GM11168 (cell line): ENCODE measurements around the gene GBP1.
"Not testable (repeated sequence)": the region's sequence is repeated elsewhere in the genome, so short reads cannot be mapped to it uniquely, and the experiment has no call there.

Experiments used
- in situ Hi-C: fragments of 300-500 bp; cut with MboI; formaldehyde crosslinking; loops from one replicate; pipeline ENCODE4 v1.12.0; 2022; ENCODE audit warnings: low sequenced_read_pairs; ENCODE audit not compliant: unreplicated experiment

Gene GBP1, protein sequence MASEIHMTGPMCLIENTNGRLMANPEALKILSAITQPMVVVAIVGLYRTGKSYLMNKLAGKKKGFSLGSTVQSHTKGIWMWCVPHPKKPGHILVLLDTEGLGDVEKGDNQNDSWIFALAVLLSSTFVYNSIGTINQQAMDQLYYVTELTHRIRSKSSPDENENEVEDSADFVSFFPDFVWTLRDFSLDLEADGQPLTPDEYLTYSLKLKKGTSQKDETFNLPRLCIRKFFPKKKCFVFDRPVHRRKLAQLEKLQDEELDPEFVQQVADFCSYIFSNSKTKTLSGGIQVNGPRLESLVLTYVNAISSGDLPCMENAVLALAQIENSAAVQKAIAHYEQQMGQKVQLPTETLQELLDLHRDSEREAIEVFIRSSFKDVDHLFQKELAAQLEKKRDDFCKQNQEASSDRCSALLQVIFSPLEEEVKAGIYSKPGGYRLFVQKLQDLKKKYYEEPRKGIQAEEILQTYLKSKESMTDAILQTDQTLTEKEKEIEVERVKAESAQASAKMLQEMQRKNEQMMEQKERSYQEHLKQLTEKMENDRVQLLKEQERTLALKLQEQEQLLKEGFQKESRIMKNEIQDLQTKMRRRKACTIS

GRCh38 chr1:89065079-89065868, at the start of gene GBP1:
TSS of gene GBP1 (minus strand) at chr1:89065208. CDS start at chr1:89063234, 1,974 bp downstream.
- in situ Hi-C loops, result no loop called here

GRCh38 chr1:89114662-89115061, 49.7 kb upstream of the GBP1 start:
- in situ Hi-C loops, result no loop called here

DNA sequence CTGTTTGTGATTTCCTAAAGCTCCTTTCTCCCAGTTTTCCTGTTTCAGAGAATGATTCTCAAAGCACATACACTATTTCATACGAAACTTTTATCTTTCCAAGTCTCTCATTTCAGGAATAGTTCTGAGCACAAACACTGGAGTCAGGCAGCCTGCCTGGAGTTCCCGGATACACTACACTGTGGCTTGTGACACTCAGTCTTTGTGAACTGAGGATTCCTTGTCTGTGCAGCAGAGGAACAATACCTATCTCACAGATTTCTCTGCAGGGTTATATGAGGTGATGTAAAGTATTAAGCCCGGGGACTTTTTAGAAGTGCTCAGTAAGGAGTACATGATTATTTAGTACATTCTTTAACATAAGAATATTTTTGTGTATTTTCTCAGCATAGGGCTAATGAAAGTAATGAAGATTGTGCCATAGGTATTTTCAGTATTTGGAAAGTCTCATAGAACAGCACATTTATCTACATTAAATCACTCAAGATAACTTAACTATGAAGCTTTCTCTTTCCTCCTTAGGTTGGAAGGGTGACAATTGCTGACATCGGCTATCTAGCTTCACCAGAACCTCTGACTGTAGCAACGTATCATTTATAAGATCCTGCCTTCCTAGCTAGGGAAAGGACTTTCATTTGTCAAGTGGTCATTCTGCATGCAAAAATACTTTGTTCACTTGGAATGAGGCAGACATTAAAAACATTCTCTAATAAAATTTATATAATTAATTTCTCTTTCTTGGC, 48.0 kb upstream of the GBP1 start:
- in situ Hi-C loops, result no loop called here

DNA sequence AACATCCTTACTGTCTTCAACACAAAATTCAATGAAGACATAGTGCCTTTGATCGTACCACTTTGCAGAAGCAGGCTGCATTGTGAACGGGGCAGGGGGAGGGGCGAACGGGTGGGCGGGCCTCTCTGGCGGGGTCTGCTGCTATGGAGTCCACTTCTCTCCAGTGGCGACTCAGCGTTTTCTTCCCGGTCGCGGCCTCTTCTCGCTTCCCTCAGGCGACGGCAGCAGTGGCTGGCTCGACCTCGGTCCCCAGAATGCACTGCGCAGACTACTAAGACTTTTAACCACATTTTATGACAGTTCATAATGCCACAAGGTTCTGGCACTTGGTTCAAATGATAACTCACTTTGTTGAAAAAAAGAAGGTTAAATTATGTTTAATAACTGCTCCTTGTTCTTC, 39.7 kb upstream of the GBP1 start:
- in situ Hi-C loops, result no loop called here

GRCh38 chr1:89104147-89104546, 39.1 kb upstream of the GBP1 start:
- in situ Hi-C loops, result no loop called here

- in situ Hi-C loops, result no loop called here
Measured at GRCh38 chr1:89102021-89102420, 37.0 kb upstream of the GBP1 start.

DNA sequence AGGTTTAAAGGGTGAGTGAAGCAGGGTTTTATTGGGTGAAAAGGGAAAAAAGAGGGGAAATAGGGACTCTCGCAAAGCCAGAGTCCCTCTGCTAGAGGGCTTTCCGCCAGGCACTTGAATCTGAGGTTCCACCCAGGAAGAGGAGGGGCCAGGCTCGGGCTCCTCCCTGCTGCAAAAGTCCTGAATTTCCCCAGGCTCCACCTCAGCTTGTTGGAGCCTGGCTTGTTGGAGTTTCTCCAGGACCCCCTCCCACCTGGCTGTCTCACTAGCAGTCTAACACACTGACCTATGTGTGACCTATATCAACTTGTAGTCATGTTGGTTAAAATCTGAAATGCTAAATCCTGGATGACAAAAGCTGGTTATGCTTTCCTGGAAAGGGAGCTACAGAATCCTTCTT, 35.4 kb upstream of the GBP1 start:
- in situ Hi-C loops, result no loop called here

GRCh38 chr1:89098857-89099256, 33.8 kb upstream of the GBP1 start:
- in situ Hi-C loops, result no loop called here

- in situ Hi-C loops, result no loop called here
Measured at GRCh38 chr1:89095737-89096136, 30.7 kb upstream of the GBP1 start.

DNA sequence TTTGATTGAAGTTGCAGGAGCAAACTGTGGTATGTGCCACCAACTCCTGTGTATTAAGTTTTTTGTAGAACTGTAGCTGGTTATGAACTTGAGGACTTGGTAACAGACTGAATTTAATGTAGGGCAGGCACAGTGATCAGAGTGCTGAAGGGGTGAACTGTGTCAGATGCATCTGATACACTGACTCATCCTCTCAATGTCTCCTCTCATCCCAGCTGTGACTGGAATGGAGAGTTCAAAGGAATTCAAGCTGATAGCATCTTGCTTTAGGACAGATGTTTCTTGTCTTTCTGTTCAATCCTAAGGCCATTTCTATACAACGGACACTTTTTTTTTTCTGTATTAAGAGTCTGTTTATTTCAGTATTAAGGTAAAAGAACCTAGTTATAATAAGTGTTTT, 25.0 kb upstream of the GBP1 start:
- in situ Hi-C loops, result no loop called here

- in situ Hi-C loops, result no loop called here
Measured at GRCh38 chr1:89088572-89088971, 23.6 kb upstream of the GBP1 start.

- in situ Hi-C loops, result no loop called here
Measured at GRCh38 chr1:89087241-89087640, 22.2 kb upstream of the GBP1 start.

DNA sequence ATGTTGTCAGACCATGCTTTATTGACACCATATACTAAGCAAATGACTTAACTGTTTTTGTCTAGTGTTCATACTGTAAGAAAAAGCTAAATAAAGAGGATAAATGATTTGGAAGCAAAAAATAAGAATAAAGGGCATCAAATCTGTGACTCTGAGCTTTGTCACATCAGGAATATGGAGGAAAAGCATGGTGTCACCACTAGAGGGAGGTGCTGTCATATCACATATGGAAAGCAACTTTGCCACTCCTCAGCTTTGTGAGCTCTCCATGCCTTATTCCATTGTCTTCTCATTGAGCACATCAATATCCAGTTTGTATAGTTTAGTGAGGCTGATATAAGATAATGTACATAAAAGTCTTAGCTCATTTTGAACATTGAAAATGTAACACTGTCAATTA, 20.8 kb upstream of the GBP1 start:
- in situ Hi-C loops, result no loop called here

GRCh38 chr1:89081005-89081404, 16.0 kb upstream of the GBP1 start:
- in situ Hi-C loops, result no loop called here

DNA sequence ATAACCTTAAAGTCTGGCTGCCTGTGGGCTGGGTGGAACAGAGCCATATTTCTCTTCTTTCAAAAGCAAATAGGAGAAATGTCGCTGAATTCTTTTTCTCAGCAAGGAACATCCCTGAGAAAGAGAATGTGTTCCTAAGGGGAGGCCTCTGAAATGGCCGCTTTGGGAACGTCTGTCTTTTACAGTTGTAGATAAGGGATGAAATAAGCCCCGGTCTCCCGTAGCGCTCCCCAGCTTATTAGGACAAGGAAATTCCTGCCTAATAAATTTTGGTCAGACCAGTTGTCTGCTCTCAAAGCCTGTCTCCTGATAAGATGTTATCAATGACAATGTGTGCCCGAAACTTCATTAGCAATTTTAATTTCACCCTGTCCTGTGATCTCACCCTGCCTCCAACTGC, 15.1 kb upstream of the GBP1 start:
- in situ Hi-C loops, result not testable (repeated sequence)

DNA sequence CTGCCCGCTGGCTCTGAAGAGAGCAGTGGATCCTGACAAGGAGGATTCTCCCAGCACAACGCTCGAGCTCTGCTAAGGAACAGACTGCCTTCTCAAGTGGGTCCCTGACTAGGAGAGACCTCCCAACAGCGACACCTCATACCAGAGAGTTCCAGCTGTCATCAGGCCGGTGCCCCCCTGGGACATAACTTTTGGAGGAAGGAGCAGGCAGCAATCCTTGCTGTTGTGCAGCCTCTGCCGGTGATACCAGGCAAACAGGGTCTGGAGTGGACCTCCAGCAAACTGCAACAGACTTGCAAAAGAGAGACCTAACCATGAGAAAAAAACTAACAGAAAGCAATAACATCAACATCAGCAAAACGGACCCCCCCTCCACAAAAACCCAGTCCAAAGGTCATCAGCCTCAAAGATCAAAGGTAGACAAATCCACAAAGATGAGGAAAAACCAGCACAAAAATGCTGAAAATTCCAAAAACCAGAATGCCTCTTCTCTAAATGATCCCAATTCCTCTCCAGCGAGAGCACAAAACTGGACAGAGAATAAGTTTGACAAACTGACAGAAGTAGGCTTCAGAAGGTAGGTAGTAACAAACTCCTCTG, 7.6 kb upstream of the GBP1 start:
- in situ Hi-C loops, result not testable (repeated sequence)

DNA sequence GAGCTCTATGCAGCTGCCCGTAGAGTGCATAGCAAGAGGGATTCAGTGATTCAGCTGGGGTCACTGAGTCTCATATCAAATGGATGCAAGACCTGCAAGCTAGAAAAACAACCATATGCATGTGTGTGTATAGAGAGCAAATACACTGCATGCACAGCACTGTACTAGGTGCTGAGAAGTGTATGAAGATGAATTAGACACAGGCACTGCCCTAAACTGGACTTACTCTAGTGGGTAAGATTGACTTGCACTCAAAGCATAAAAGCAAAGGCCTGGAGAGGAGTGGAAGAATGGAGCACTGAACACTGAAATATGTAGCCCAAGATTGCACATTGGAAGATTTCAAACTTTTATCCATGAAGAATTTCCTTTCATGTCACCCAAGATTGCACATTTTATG, 5.5 kb upstream of the GBP1 start:
- in situ Hi-C loops, result no loop called here

DNA sequence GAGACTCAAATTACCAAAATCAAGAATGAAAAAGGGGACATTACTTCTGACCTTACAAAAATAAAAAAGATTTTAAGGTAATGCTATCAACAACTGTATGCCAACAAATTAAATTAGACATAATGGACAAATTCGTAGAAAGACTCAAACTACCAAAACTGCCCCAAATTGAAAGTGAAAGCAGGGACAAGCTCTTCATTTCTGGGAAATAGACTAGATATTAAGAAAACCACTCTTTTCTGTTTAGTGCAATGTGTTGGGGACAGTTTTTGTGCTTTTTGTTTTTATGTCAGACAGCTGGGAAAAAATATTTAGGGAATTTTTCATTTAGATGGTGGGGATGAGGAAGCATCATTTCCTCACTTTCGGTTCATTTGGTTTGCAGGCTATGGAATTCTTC, 4.9 kb upstream of the GBP1 start:
- in situ Hi-C loops, result no loop called here

DNA sequence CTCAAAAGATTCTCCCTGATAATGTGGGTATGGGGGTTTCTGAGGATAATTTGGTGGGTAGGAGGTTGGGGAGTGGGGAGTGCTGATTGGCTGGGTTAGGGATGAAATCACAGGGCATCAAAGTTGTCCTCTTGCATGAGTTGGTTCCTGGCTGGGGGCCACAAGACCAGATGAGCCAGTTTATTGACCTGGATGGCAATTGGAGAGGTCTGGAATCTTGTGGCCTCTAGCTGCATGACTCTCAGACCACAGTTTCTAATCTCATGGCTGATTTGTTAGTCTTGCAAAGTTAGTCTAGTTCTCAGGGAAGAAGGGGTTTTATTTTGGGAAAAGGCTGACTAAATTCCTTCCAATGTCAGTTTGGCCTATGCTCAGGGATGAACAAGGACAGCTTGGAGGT, 3.3 kb upstream of the GBP1 start:
- in situ Hi-C loops, result no loop called here

- in situ Hi-C loops, result no loop called here
Measured at GRCh38 chr1:89064632-89065031, 376 bp downstream of the GBP1 start.
